ENCODE results near the gene TULP3.
"Not testable (repeated sequence)": the region's sequence is repeated elsewhere in the genome, so short reads cannot be mapped to it uniquely, and the experiment has no call there.

TULP3 gene

DNA sequence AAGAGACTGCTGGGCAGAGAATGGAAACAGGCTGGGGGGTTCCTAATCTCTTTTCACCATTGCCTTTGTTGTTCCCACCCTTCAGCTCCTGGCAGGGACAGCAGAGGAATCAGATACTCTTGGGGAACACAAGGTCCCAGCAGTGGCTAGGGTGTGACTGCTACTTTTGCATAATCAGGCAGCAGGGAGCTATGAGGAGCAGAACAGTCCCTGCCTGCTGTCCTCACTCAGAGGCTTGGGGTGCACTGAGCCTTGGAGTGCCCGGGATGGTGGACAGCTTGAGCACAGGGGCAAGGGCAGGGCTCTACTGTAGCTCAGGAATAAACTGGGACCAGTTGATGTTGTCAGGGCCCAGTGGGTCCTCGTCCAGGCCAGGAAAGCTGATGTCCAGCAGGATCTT, 32.4 kb upstream of the TULP3 start:
- TF ChIP-seq, protein P1, sequence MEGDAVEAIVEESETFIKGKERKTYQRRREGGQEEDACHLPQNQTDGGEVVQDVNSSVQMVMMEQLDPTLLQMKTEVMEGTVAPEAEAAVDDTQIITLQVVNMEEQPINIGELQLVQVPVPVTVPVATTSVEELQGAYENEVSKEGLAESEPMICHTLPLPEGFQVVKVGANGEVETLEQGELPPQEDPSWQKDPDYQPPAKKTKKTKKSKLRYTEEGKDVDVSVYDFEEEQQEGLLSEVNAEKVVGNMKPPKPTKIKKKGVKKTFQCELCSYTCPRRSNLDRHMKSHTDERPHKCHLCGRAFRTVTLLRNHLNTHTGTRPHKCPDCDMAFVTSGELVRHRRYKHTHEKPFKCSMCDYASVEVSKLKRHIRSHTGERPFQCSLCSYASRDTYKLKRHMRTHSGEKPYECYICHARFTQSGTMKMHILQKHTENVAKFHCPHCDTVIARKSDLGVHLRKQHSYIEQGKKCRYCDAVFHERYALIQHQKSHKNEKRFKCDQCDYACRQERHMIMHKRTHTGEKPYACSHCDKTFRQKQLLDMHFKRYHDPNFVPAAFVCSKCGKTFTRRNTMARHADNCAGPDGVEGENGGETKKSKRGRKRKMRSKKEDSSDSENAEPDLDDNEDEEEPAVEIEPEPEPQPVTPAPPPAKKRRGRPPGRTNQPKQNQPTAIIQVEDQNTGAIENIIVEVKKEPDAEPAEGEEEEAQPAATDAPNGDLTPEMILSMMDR (IDR thresholded peaks at IDR 0.05; ENCODE audit: low read depth, low read length), result no peak

DNA sequence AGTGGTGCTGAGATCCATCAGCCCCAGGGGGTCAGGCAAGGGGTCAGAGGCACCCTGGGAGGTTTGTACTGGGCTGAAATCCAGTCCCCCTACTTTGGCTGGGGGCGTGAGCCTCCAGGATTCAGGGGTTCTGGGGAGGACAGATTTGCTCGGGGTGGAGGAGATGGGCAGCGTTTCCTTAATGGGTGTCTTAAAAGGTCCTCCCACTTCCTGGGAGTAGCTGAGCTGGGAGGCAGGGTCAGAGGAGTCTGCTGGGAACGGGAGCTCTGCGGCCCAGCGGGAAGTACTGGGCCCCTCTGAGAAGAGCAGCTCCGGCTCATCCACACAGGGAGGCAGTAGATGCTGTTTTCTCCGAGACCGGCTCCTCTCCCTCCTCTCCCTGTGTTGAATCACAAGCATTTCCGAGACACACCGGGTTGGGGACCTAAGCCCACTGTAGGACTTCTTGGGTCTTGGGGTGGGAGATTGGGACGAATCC, 31.7 kb upstream of the TULP3 start:
- TF ChIP-seq, protein P1 (IDR thresholded peaks at IDR 0.05; ENCODE audit: low read depth, low read length), result no peak
- in situ Hi-C loops (cut with HindIII; ENCODE audit: low sequenced_read_pairs), result no loop called here
- H3K4me3 ChIP-seq (ENCODE audit: low read depth, low read length), result no peak overlapping the region
- DNase-seq (ENCODE audit: low read depth, low spot score), result no peak

More for the DNA sequence above, 32.4 kb upstream of the TULP3 start:
- in situ Hi-C loops (cut with HindIII; ENCODE audit: low sequenced_read_pairs), result no loop called here
- DNase-seq (ENCODE audit: low read depth, low spot score), result no peak
- H3K4me3 ChIP-seq (ENCODE audit: low read depth, low read length), result no peak overlapping the region

DNA sequence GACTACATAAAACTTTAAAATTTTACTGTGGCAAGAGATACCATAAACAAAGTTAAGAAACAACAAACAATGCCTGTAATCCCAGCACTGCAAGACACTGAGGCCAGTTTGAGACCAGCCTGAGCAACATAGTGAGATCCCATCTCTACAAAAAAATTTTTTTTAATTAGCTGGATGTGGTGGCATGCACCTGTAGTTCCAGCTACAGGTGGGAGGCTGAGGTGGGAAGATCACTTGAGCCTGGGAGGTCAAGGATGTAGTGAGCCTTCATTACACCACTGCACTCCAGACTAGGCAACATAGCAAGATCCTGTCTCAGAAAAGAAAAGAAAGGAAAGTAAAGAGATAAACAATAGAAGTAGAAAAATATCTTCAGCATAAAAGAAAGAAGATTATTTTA, 30.5 kb upstream of the TULP3 start:
- in situ Hi-C loops (cut with HindIII; ENCODE audit: low sequenced_read_pairs), result no loop called here
- no peak overlapping the region for H3K4me3 ChIP-seq (ENCODE audit: low read depth, low read length)
- no peak for DNase-seq (ENCODE audit: low read depth, low spot score)
- TF ChIP-seq, protein P1 (IDR thresholded peaks at IDR 0.05; ENCODE audit: low read depth, low read length), result no peak

DNA sequence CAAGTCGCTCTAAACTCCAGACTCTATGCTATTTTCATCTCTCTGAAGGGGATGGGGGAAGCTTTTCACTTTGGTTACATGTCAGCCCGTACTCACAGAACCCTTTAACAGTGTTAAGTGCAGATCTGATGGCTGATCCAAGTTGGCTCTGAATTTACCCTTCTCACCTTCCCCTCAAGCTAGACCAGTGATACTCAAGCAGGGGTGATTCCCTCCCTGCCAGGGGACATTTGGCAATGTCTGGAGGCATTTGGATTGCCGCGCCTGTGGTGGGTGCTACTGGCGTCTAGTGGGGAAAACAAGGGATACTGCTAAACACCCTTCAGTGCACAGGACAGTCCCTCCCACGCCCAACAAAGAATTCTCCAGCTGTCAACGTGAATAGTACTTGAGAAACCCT, 27.8 kb upstream of the TULP3 start:
- TF ChIP-seq, protein P1 (IDR thresholded peaks at IDR 0.05; ENCODE audit: low read depth, low read length), result no peak
- no peak for DNase-seq (ENCODE audit: low read depth, low spot score)
- in situ Hi-C loops (cut with HindIII; ENCODE audit: low sequenced_read_pairs), result no loop called here
- no peak overlapping the region for H3K4me3 ChIP-seq (ENCODE audit: low read depth, low read length)

DNA sequence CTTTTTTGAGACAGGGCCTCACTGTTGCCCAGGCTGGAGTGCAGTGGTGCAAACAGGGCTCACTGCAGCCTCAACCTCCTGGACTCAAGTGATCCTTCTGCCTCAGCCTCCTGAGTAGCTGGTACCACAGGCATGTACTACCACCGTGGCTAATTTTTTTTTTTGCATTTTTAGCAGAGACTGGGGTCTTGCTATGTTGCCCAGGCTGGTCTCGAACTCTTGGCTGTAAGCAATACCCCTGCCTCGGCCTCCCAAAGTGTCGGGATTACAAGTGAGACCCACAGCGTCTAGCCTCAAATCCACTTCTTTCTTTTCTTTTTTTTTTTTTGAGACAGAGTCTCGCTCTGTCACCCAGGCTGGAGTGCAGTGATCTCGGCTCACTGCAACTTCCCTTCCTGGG, 27.3 kb upstream of the TULP3 start:
- DNase-seq (ENCODE audit: low read depth, low spot score); H3K4me3 ChIP-seq (ENCODE audit: low read depth, low read length); in situ Hi-C loops (cut with HindIII; ENCODE audit: low sequenced_read_pairs): not testable (repeated sequence)

DNA sequence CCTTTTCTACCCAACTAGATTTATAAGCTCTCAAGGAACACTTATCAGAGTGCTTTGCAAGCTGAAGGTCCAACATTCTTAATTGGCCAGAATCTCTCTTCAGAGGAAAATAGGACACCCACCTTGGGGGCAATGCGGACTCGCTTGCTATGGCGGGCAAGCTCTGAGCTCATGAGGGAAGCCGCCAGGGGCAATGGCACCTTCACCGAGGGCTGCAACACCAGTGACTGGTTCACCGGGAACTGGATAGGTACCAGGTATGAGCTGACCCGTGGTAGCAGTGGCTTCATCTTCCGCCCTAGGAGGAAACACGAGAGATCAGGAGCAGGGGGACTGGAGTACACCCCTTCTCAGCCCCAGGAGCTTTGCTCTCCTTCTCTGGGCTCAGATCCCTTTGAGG, 26.5 kb upstream of the TULP3 start:
- in situ Hi-C loops (cut with HindIII; ENCODE audit: low sequenced_read_pairs), result no loop called here
- TF ChIP-seq, protein P1 (IDR thresholded peaks at IDR 0.05; ENCODE audit: low read depth, low read length), result no peak
- H3K4me3 ChIP-seq (ENCODE audit: low read depth, low read length), result no peak overlapping the region
- no peak for DNase-seq (ENCODE audit: low read depth, low spot score)

DNA sequence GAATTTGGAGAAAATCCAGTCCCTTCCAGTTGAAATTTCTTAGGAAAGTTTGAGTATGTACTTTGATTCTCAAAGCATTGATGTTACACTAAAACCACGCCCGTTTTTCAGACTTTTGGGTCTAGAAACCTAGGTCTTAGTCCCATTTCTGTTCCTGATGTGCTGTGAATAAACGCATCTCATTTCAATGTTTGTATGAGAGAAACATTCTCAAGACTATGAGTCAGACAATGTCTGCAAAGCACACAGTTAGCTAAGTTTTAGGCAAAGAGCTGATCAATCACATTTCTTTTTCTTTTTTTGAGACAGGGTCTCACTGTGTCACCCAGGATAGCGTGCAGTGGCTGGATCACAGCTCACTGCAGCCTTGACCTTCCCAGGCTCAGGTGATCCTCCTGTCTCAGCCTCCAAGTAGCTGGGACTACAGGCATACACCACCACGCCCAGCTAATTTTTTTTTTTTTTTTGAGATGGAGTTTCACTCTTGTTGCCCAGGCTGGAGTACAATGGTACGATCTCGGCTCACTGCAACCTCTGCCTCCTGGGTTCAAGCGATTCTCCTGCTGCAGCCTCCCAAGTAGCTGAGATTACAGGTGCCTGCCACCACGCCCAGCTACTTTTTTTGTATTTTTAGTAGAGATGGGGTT, 21.6 kb upstream of the TULP3 start:
- in situ Hi-C loops (cut with HindIII; ENCODE audit: low sequenced_read_pairs); H3K4me3 ChIP-seq (ENCODE audit: low read depth, low read length): not testable (repeated sequence)
- DNase-seq (ENCODE audit: low read depth, low spot score), result peak; percentile 53

All from astrocyte of the spinal cord (primary cell).